Measurements from ENCODE around the gene ZNF827. TPM values are rescaled to one million over a fixed set of nuclear protein-coding genes. Genes with fewer than 3 reads are reported as not detected.

The ZNF827 gene
- total RNA-seq, 1 experiment from 2014 or later: 29.4 TPM

GRCh38 chr4:145843639-145844038 lies 95.0 kb downstream of the ZNF827 start:
- Histone ChIP-seq H3K9me3 (ENCODE audit: control insufficient read depth, low read depth, low read length) (no peaks in the 10 kb centered on the region), H2AFZ (ENCODE audit: low read length) (no peak overlapping the region), H4K8ac (replicated peaks; ENCODE audit: insufficient read length, low read depth, low read length) (no peak overlapping the region), H3K14ac (ENCODE audit: insufficient read depth, low read length) (no peak overlapping the region), H2BK120ac (ENCODE audit: low read depth, low read length, poor library complexity, severe bottlenecking) (no peak overlapping the region), H2BK12ac (ENCODE audit: insufficient read length, low read depth, low read length) (no peak overlapping the region), H3K4ac (ENCODE audit: low read depth, low read length) (no peak overlapping the region), H4K91ac (ENCODE audit: insufficient read length, low read depth, low read length) (no peak overlapping the region), H2BK5ac (ENCODE audit: insufficient read length, low read length) (no peak overlapping the region), H3K4me2 (ENCODE audit: insufficient read depth, insufficient read length, low read length) (no peak overlapping the region), H3K9ac (ENCODE audit: extremely low read depth, insufficient read length, low read length) (no peak overlapping the region), H2BK20ac (ENCODE audit: low read depth, low read length, poor library complexity, severe bottlenecking) (no peak overlapping the region), H3K4me1 (ENCODE audit: insufficient read depth, low read length) (peaks cover 3% of the 10 kb centered on the region; the same call in 1 of the 2 replicates), H4K20me1 (ENCODE audit: control insufficient read depth, insufficient read depth, insufficient read length) (no peaks in the 10 kb centered on the region), H3K79me1 (ENCODE audit: insufficient read depth, low read depth, low read length, poor library complexity, severe bottlenecking) (no peaks in the 10 kb centered on the region), H3T11ph (ENCODE audit: low read length) (no peak overlapping the region), H4K5ac (ENCODE audit: insufficient read length, low read depth, low read length) (no peak overlapping the region), H2BK15ac (ENCODE audit: low read depth, low read length) (no peak overlapping the region), H3K23me2 (ENCODE audit: insufficient read length, low read depth, low read length, poor library complexity, severe bottlenecking) (no peaks in the 10 kb centered on the region), H3K79me2 (ENCODE audit: insufficient read depth, low read length) (no peaks in the 10 kb centered on the region), H3K56ac (ENCODE audit: insufficient read length, low read depth, low read length) (no peak overlapping the region), H3K23ac (ENCODE audit: insufficient read length, low read depth, low read length) (no peak overlapping the region), H3K27me3 (ENCODE audit: insufficient read depth, low read length) (no peaks in the 10 kb centered on the region), H3K18ac (ENCODE audit: insufficient read length, low read depth, low read length) (no peak overlapping the region), H3K27ac (ENCODE audit: insufficient read length, low read depth, low read length) (no peak overlapping the region), H2AK5ac (ENCODE audit: insufficient read length, low read length) (no peak overlapping the region)
- H3K4me1 Mint-ChIP-seq: peaks cover 33 to 49% of the 10 kb centered on the region in 2 experiments
- H3K4me3 Mint-ChIP-seq: no peak overlapping the region
- peaks cover 41 to 73% (median 50%) of the 10 kb centered on the region in 3 experiments for H3K36me3 Mint-ChIP-seq (ENCODE audit: insufficient read depth in 1 of 3, low read depth in 3 of 3)
- peak; percentile 10 for DNase-seq
- no CpG with 5 or more reads among the region's 6 CpGs for WGBS (ENCODE audit: extremely low coverage, insufficient read length, low lambda C conversion rate)
- TF ChIP-seq CTCF (conservative IDR thresholded peaks at IDR 0.05): no peak
- H3K27ac Mint-ChIP-seq: peak overlapping the region; percentile 6 to 32 (median 19); a peak in 3 of 7 replicates
- no peaks in the 10 kb centered on the region for H3K9me3 Mint-ChIP-seq
- no peaks in the 10 kb centered on the region for H3K27me3 Mint-ChIP-seq (ENCODE audit: low read depth)

All from H9 (cell line).